Panc1 (cell line): ENCODE measurements around the gene TSPAN31.

Experiments
- CTCF ChIP-seq: fragments of 450-650 bp; IDR thresholded peaks from 2 replicates; pipeline ENCODE4 v1.5.1; 2017; ENCODE audit warnings: mild to moderate bottlenecking
- POLR2AphosphoS5 ChIP-seq: IDR thresholded peaks from 2 replicates; pipeline ENCODE4 v1.6.1; 2012; ENCODE audit warnings: mild to moderate bottlenecking, low read depth, low read length, moderate library complexity
- REST ChIP-seq, 2 experiments: IDR thresholded peaks; 2 replicates each; pipeline ENCODE4 v1.6.1; 2011 to 2012; ENCODE audit warnings: low read depth in 2 of 2, control low read depth in 1 of 2, low read length in 1 of 2, mild to moderate bottlenecking in 1 of 2, moderate library complexity in 1 of 2; ENCODE audit not compliant: insufficient read depth in 1 of 2
- SIN3A ChIP-seq: IDR thresholded peaks from 2 replicates; pipeline ENCODE4 v1.6.1; 2012; ENCODE audit warnings: low read depth, mild to moderate bottlenecking, low read length, moderate library complexity, borderline replicate concordance; ENCODE audit not compliant: insufficient read depth
- TCF7L2 ChIP-seq: IDR thresholded peaks from 2 replicates; pipeline ENCODE4 v1.6.1; 2011; ENCODE audit warnings: mild to moderate bottlenecking, low read depth, low read length, inconsistent platforms

GRCh38 chr12:57771873-57772428, 27.1 kb downstream of the TSPAN31 start, which contains the start of gene METTL1:
- TF ChIP-seq CTCF = no peak
- peak; percentile 98 for TF ChIP-seq POLR2AphosphoS5
- TF ChIP-seq TCF7L2 = no peak
- TF ChIP-seq SIN3A = peak; percentile 75; the same call in 1 of the 2 replicates
- TF ChIP-seq REST (IDR thresholded peaks at IDR 0.05; ENCODE audit: insufficient read depth in 1 of 2, low read depth in 2 of 2, low read length in 1 of 2) = no peak
